Panc1 (cell line): Measurements from ENCODE around the gene RAMP1. TPM values are rescaled to one million over a fixed set of nuclear protein-coding genes. Genes with fewer than 3 reads are reported as not detected.

Experiments
- ATAC-seq: fragments of 200-7000 bp; cut with Tn5 transposase; 2 replicates; pipeline ENCODE4 v1.9.1; 2020; ENCODE audit warnings: mild to moderate bottlenecking, moderate library complexity
- Bru-seq: library from RNA; stranded (reverse); fragments of 400-500 nt; gene quantifications from one replicate; lab custom pipeline; 2021; lab: Mats Ljungman, UMichigan
- BruChase-seq, 2 experiments: library from RNA; stranded (reverse); fragments of 400-500 nt; gene quantifications; one replicate each; lab custom pipeline; 2021; lab: Mats Ljungman, UMichigan
- BruUV-seq: library from RNA; stranded (reverse); fragments of 400-500 nt; replicated peaks from 2 replicates; lab custom pipeline; 2021; lab: Mats Ljungman, UMichigan
- CTCF ChIA-PET: fragments of 300-600 bp; sonication (Branson Sonifier 250); formaldehyde crosslinking; loops from one replicate; lab custom pipeline; 2022; ENCODE audit warnings: antibody characterized with exemption; lab: Charles Lee
- POLR2A ChIA-PET: fragments of 300-600 bp; sonication (Branson Sonifier 250); formaldehyde crosslinking; loops from one replicate; lab custom pipeline; 2022; ENCODE audit warnings: antibody characterized with exemption; lab: Charles Lee
- DNase-seq: peaks from one replicate; pipeline ENCODE4 v3.0.0-alpha.2; 2010; ENCODE audit warnings: low read depth, low spot score
- H3K27ac ChIP-seq: 2 replicates; pipeline ENCODE4 v1.5.1; 2011; ENCODE audit warnings: mild to moderate bottlenecking, low read length, inconsistent platforms
- H3K27me3 ChIP-seq: fragments of 200-500 bp; sonication (Bioruptor generic); 2 replicates; pipeline ENCODE4 v1.6.0; 2014; ENCODE audit warnings: low read length, inconsistent platforms; ENCODE audit not compliant: control insufficient read depth, insufficient read depth
- H3K36me3 ChIP-seq: fragments of 200-500 bp; sonication (Bioruptor generic); 2 replicates; pipeline ENCODE4 v1.5.1; 2014; ENCODE audit warnings: inconsistent platforms, mild to moderate bottlenecking, low read length, moderate library complexity; ENCODE audit not compliant: control insufficient read depth, insufficient read depth
- H3K4me1 ChIP-seq: 2 replicates; pipeline ENCODE4 v1.5.1; 2011; ENCODE audit warnings: inconsistent platforms, mild to moderate bottlenecking, low read length, moderate library complexity; ENCODE audit not compliant: control insufficient read depth, insufficient read depth
- H3K4me3 ChIP-seq, 2 experiments: 2 replicates each; pipeline ENCODE4 v1.5.1; 2011 to 2012; ENCODE audit warnings: low read depth in 2 of 2, low read length in 2 of 2, mild to moderate bottlenecking in 2 of 2, inconsistent platforms in 1 of 2, moderate library complexity in 1 of 2
- H3K9me3 ChIP-seq: fragments of 200-500 bp; sonication (Bioruptor generic); 2 replicates; pipeline ENCODE4 v1.5.1; 2014; ENCODE audit warnings: low read depth, mild to moderate bottlenecking, inconsistent platforms, low read length, moderate library complexity; ENCODE audit not compliant: control insufficient read depth, insufficient read depth
- POLR2AphosphoS5 ChIP-seq: IDR thresholded peaks from 2 replicates; pipeline ENCODE4 v1.6.1; 2012; ENCODE audit warnings: mild to moderate bottlenecking, low read depth, low read length, moderate library complexity
- SIN3A ChIP-seq: IDR thresholded peaks from 2 replicates; pipeline ENCODE4 v1.6.1; 2012; ENCODE audit warnings: low read depth, mild to moderate bottlenecking, low read length, moderate library complexity, borderline replicate concordance; ENCODE audit not compliant: insufficient read depth
- TCF7L2 ChIP-seq: IDR thresholded peaks from 2 replicates; pipeline ENCODE4 v1.6.1; 2011; ENCODE audit warnings: mild to moderate bottlenecking, low read depth, low read length, inconsistent platforms
- in situ Hi-C: cut with HindIII; loops from 2 replicates; pipeline ENCODE4 v1.10.0; 2016; ENCODE audit warnings: low sequenced_read_pairs, low pct_unique_long_range_greater_than_20kb
- intact Hi-C: fragments of 100-400 bp; cut with micrococcal nuclease; formaldehyde crosslinking; loops from one replicate; pipeline ENCODE4 v1.10.0; 2022; ENCODE audit not compliant: unreplicated experiment
- long read RNA-seq: library from polyadenylated mRNA; unstranded; transcript quantifications from one replicate; pipeline ENCODE4 v2.0.0, GENCODE V29; 2021; ENCODE audit not compliant: unreplicated experiment
- polyA plus RNA-seq: library from polyadenylated mRNA; unstranded; fragments of >200 nt; gene quantifications from one replicate; pipeline ENCODE4 v1.2.1, GENCODE V29; 2012; ENCODE audit warnings: missing spikeins; ENCODE audit not compliant: insufficient read length
- total RNA-seq: library from RNA; stranded (reverse); gene quantifications from one replicate; pipeline ENCODE4 v1.2.1, GENCODE V29; 2021; ENCODE audit not compliant: unreplicated experiment
- TF ChIP-seq, protein P1 (sequence below), 2 experiments: IDR thresholded peaks; 2 replicates each; pipeline ENCODE4 v1.6.1; 2011 to 2012; ENCODE audit warnings: low read depth in 2 of 2, control low read depth in 1 of 2, low read length in 1 of 2, mild to moderate bottlenecking in 1 of 2, moderate library complexity in 1 of 2; ENCODE audit not compliant: insufficient read depth in 1 of 2
- TF ChIP-seq, protein P2 (sequence below): fragments of 450-650 bp; IDR thresholded peaks from 2 replicates; pipeline ENCODE4 v1.5.1; 2017; ENCODE audit warnings: mild to moderate bottlenecking

RAMP1 gene
- 17.6 TPM for total RNA-seq
- 27.7 TPM for polyA plus RNA-seq
- percentile 45 among the genes with signal in this experiment for Bru-seq, nascent RNA
- BruChase-seq, experiment 1, labeled RNA remaining after a 2-hour chase = percentile 46 among the genes with signal in this experiment
- BruChase-seq, experiment 2, labeled RNA remaining after a 6-hour chase = percentile 46 among the genes with signal in this experiment
- long read RNA-seq, transcript RAMP1-201 (3 exons, 910 nt) = major isoform, 10 of 15 reads
- long read RNA-seq, partial matches to known transcripts = 2 of 15 reads
- long read RNA-seq, other reads (novel, unspliced or antisense) = 3 of 15 reads

DNA sequence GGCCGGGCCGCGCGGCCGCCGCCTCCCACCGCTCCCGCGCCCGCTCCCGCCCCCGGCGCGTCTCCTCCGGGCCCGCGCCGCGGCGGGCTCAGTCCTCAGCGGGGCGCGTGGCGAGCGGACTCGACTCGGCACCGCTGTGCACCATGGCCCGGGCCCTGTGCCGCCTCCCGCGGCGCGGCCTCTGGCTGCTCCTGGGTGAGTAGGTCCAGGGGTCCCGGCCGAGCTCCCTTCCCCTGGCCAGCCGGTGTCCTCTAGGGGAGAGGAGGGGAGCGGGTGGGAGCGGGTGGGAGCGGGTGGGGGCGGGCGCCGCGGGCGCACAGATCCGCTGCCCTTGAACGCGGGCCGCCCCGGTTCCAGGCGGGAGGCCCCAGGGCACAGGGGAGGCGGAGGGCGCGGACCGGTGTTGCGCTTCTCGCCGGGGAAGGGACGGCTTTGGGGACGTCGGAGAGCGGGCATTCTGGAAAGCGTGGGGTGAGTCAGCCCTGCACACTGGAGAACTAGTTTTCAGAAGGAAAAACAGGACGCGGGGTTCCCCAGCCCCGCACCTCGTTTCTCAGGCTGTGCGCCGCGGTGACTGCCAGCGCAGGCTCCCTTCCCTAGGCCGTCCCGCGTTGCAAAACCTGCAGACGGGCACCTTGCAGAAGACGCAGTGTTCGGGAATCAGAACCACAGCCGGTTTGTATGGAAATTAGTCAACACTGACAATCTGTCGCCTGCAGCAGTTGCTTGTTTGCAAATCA is at the start of gene RAMP1:
Gene RAMP1, plus strand, starts transcription at position 91 of the 740 bp plus-strand sequence. Its CDS starts 53 bp downstream, at position 144.
- in situ Hi-C loops = no loop called here
- CTCF ChIA-PET = no interaction called here

DNA sequence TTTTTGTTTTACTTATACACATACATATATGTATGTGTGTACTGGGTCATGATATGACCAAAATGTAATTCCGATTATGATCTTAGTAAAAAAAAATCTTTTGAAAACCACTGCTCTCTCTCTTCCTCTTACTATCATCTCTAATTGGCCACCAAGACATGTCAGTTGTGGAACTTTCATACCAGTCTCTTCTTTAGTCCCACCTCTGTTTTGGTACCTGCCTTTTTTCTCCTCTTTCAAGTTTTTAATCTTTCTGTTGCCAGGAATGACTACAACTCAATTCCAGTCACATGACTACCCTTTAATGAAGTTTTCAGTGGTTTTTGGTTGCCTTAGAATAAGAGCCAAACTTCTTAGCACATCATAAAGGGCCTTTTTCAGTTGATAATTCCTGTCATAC is 43.8 kb upstream of the RAMP1 start:
- H3K27me3 ChIP-seq = peaks cover 9% of the 10 kb centered on the region; the same call in 1 of the 2 replicates
- BruUV-seq = no TSS peak
- no peak for DNase-seq
- intact Hi-C loops (no loop called here), in situ Hi-C loops (no loop called here)
- CTCF ChIA-PET = no interaction called here
- no peaks in the 10 kb centered on the region for H3K9me3 ChIP-seq
- POLR2A ChIA-PET = no interaction called here
- H3K4me3 ChIP-seq = no peak overlapping the region
- H3K27ac ChIP-seq = no peak overlapping the region
- H3K36me3 ChIP-seq = no peaks in the 10 kb centered on the region
- TF ChIP-seq SIN3A (no peak), TCF7L2 (no peak), POLR2AphosphoS5 (no peak)
- TF ChIP-seq, protein P1, sequence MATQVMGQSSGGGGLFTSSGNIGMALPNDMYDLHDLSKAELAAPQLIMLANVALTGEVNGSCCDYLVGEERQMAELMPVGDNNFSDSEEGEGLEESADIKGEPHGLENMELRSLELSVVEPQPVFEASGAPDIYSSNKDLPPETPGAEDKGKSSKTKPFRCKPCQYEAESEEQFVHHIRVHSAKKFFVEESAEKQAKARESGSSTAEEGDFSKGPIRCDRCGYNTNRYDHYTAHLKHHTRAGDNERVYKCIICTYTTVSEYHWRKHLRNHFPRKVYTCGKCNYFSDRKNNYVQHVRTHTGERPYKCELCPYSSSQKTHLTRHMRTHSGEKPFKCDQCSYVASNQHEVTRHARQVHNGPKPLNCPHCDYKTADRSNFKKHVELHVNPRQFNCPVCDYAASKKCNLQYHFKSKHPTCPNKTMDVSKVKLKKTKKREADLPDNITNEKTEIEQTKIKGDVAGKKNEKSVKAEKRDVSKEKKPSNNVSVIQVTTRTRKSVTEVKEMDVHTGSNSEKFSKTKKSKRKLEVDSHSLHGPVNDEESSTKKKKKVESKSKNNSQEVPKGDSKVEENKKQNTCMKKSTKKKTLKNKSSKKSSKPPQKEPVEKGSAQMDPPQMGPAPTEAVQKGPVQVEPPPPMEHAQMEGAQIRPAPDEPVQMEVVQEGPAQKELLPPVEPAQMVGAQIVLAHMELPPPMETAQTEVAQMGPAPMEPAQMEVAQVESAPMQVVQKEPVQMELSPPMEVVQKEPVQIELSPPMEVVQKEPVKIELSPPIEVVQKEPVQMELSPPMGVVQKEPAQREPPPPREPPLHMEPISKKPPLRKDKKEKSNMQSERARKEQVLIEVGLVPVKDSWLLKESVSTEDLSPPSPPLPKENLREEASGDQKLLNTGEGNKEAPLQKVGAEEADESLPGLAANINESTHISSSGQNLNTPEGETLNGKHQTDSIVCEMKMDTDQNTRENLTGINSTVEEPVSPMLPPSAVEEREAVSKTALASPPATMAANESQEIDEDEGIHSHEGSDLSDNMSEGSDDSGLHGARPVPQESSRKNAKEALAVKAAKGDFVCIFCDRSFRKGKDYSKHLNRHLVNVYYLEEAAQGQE (IDR thresholded peaks at IDR 0.05; ENCODE audit: insufficient read depth in 1 of 2, low read depth in 2 of 2, low read length in 1 of 2) = no peak
- TF ChIP-seq, protein P2, sequence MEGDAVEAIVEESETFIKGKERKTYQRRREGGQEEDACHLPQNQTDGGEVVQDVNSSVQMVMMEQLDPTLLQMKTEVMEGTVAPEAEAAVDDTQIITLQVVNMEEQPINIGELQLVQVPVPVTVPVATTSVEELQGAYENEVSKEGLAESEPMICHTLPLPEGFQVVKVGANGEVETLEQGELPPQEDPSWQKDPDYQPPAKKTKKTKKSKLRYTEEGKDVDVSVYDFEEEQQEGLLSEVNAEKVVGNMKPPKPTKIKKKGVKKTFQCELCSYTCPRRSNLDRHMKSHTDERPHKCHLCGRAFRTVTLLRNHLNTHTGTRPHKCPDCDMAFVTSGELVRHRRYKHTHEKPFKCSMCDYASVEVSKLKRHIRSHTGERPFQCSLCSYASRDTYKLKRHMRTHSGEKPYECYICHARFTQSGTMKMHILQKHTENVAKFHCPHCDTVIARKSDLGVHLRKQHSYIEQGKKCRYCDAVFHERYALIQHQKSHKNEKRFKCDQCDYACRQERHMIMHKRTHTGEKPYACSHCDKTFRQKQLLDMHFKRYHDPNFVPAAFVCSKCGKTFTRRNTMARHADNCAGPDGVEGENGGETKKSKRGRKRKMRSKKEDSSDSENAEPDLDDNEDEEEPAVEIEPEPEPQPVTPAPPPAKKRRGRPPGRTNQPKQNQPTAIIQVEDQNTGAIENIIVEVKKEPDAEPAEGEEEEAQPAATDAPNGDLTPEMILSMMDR = no peak
- ATAC-seq = no peak
- H3K4me1 ChIP-seq = no peaks in the 10 kb centered on the region

More for the DNA sequence above, at the start of gene RAMP1:
- no peaks in the 10 kb centered on the region for H3K9me3 ChIP-seq
- DNase-seq = no peak
- TF ChIP-seq POLR2AphosphoS5 (no peak), TCF7L2 (no peak), SIN3A (no peak)
- TF ChIP-seq, protein P2 = no peak
- TF ChIP-seq, protein P1 (IDR thresholded peaks at IDR 0.05; ENCODE audit: insufficient read depth in 1 of 2, low read depth in 2 of 2, low read length in 1 of 2) = no peak
- BruUV-seq = no TSS peak
- H3K36me3 ChIP-seq = no peaks in the 10 kb centered on the region
- peaks cover 35% of the 10 kb centered on the region for H3K4me1 ChIP-seq
- POLR2A ChIA-PET = no interaction called here
- intact Hi-C loops = no loop called here
- peak; percentile 23; the same call in 1 of the 2 replicates for ATAC-seq
- H3K27ac ChIP-seq = peak within 1 kb of the TSS; percentile 74
- H3K27me3 ChIP-seq = no peaks in the 10 kb centered on the region; the same call in 1 of the 2 replicates
- peak within 1 kb of the TSS; percentile 32 to 53 for H3K4me3 ChIP-seq
